Endothelial cell of umbilical vein (primary cell): ENCODE results near the gene SOD3. TPM values are rescaled to one million over a fixed set of nuclear protein-coding genes. Genes with fewer than 3 reads are reported as not detected.

Experiments
- BruUV-seq: library from RNA; stranded (reverse); fragments of 400-500 nt; replicated peaks from 2 replicates; lab custom pipeline; 2021; lab: Mats Ljungman, UMichigan
- CTCF ChIA-PET: fragments of 300-600, 350-600 bp; sonication (Branson Sonifier 250); formaldehyde crosslinking; loops from one replicate; lab custom pipeline; 2021; ENCODE audit warnings: antibody characterized with exemption, inconsistent platforms; lab: Charles Lee
- POLR2A ChIA-PET: fragments of 300-600, 350-600 bp; sonication (Branson Sonifier 250); formaldehyde crosslinking; loops from one replicate; lab custom pipeline; 2021; ENCODE audit warnings: antibody characterized with exemption, inconsistent platforms; lab: Charles Lee
- DNase-seq: peaks from one replicate; pipeline ENCODE4 v3.0.0-alpha.2; 2011; ENCODE audit warnings: low read depth, low spot score
- FAIRE-seq: peaks from 2 replicates; lab custom pipeline; 2011; peaks lifted over from hg19 to GRCh38; lab: Jason Lieb, UNC
- H2AFZ ChIP-seq: 2 replicates; pipeline ENCODE4 v1.6.0; 2012; ENCODE audit warnings: low read depth, low read length, control low read depth, inconsistent platforms
- H3K27ac ChIP-seq: 2 replicates; pipeline ENCODE4 v1.5.1; 2011; ENCODE audit warnings: low read depth, mild to moderate bottlenecking, control low read depth, low read length, moderate library complexity; ENCODE audit not compliant: insufficient read depth
- H3K27me3 ChIP-seq, 2 experiments: 2 replicates each; pipeline versions ENCODE4 v1.6.0 to v1.6.1; 2011; ENCODE audit warnings: low read length in 2 of 2, mixed read lengths in 1 of 2; ENCODE audit not compliant: control insufficient read depth in 2 of 2, insufficient read depth in 2 of 2
- H3K36me3 ChIP-seq, 2 experiments: 2 replicates in 1 of 2; 3 replicates in 1 of 2; pipeline ENCODE4 v1.5.1; 2011; ENCODE audit warnings: low read length in 2 of 2, mild to moderate bottlenecking in 1 of 2, moderate library complexity in 1 of 2; ENCODE audit not compliant: control insufficient read depth in 2 of 2, insufficient read depth in 2 of 2; ENCODE audit errors: extremely low read depth in 1 of 2
- H3K4me1 ChIP-seq: 3 replicates; pipeline ENCODE4 v1.5.1; 2011; ENCODE audit warnings: mild to moderate bottlenecking, low read length; ENCODE audit not compliant: control insufficient read depth, insufficient read depth; ENCODE audit errors: extremely low read depth
- H3K4me2 ChIP-seq: 2 replicates; pipeline ENCODE4 v1.6.1; 2011; ENCODE audit warnings: low read length, control low read depth, mixed read lengths; ENCODE audit not compliant: insufficient read depth
- H3K4me3 ChIP-seq, 3 experiments: fragments of 200-600 bp in 1 of 3; sonication (generic), shearing (Covaris generic) in 1 of 3; replicated peaks in 1 of 3; 2 replicates each; pipeline ENCODE4 v1.5.1; 2011 to 2016; ENCODE audit warnings: control low read depth in 3 of 3, low read length in 3 of 3, mild to moderate bottlenecking in 2 of 3, inconsistent platforms in 1 of 3, low read depth in 1 of 3, moderate library complexity in 1 of 3; ENCODE audit not compliant: insufficient read depth in 1 of 3
- H3K79me2 ChIP-seq: 2 replicates; pipeline ENCODE4 v1.6.0; 2012; ENCODE audit warnings: low read length, inconsistent platforms; ENCODE audit not compliant: control insufficient read depth, insufficient read depth
- H3K9ac ChIP-seq: replicated peaks from 2 replicates; pipeline ENCODE3; 2011; ENCODE audit warnings: low read length, control low read depth; ENCODE audit not compliant: insufficient read depth; ENCODE audit errors: extremely low read depth
- H3K9me1 ChIP-seq: replicated peaks from 3 replicates; pipeline ENCODE4 v1.6.0; 2011; ENCODE audit warnings: mild to moderate bottlenecking, low read length; ENCODE audit not compliant: control insufficient read depth, insufficient read depth; ENCODE audit errors: extremely low read depth
- H3K9me3 ChIP-seq: replicated peaks from 2 replicates; pipeline ENCODE4 v1.5.1; 2012; ENCODE audit warnings: low read length, inconsistent platforms; ENCODE audit not compliant: control insufficient read depth, insufficient read depth
- H4K20me1 ChIP-seq: replicated peaks from 2 replicates; pipeline ENCODE3; 2011; ENCODE audit warnings: mild to moderate bottlenecking, low read length; ENCODE audit not compliant: control insufficient read depth, insufficient read depth; ENCODE audit errors: extremely low read depth
- CTCF ChIP-seq, 2 donors: IDR thresholded peaks; 1 replicate in 1 of 2; 2 replicates in 1 of 2; pipeline ENCODE4 v1.5.1; 2011; ENCODE audit warnings: low read length in 2 of 2, mild to moderate bottlenecking in 2 of 2, moderate library complexity in 2 of 2, control low read depth in 1 of 2, inconsistent platforms in 1 of 2, low read depth in 1 of 2; ENCODE audit not compliant: insufficient read depth in 1 of 2; ENCODE audit errors: extremely low read depth in 1 of 2
- EZH2 ChIP-seq: IDR thresholded peaks from 2 replicates; pipeline ENCODE4 v1.6.1; 2012; ENCODE audit warnings: borderline replicate concordance, low read depth, mild to moderate bottlenecking, moderate library complexity, low read length, inconsistent platforms; ENCODE audit not compliant: severe bottlenecking
- FOS ChIP-seq: IDR thresholded peaks from 2 replicates; pipeline ENCODE4 v1.6.1; 2011; ENCODE audit warnings: mild to moderate bottlenecking, low read length, moderate library complexity, borderline replicate concordance; ENCODE audit not compliant: insufficient read depth
- GATA2 ChIP-seq: IDR thresholded peaks from 2 replicates; pipeline ENCODE4 v1.7.0; 2011; ENCODE audit warnings: low read depth, mild to moderate bottlenecking, moderate library complexity, mixed read lengths, low read length; ENCODE audit not compliant: insufficient read length, insufficient read depth
- JUN ChIP-seq: IDR thresholded peaks from 2 replicates; pipeline ENCODE4 v1.6.1; 2011; ENCODE audit warnings: borderline replicate concordance, low read depth; ENCODE audit not compliant: insufficient read length, insufficient read depth
- MAX ChIP-seq: IDR thresholded peaks from 2 replicates; pipeline ENCODE4 v1.6.1; 2011; ENCODE audit not compliant: insufficient read depth, insufficient read length
- MYC ChIP-seq: IDR thresholded peaks from one replicate; pipeline ENCODE4 v1.6.1; 2011; ENCODE audit warnings: mild to moderate bottlenecking, low read depth, low read length
- POLR2A ChIP-seq: IDR thresholded peaks from 2 replicates; pipeline ENCODE4 v1.6.1; 2012; ENCODE audit warnings: low read depth, mild to moderate bottlenecking, control low read depth, low read length
- POLR2AphosphoS5 ChIP-seq: IDR thresholded peaks from 2 replicates; pipeline ENCODE4 v1.6.1; 2012; ENCODE audit warnings: low read depth, mild to moderate bottlenecking, control low read depth, low read length, moderate library complexity; ENCODE audit not compliant: insufficient read depth
- dilution Hi-C: fragments of 300-500 bp; cut with MboI; formaldehyde crosslinking; loops from one replicate; pipeline ENCODE4 v1.15.0; 2019; ENCODE audit warnings: low sequenced_read_pairs; ENCODE audit not compliant: extremely low pct_ligation_motif_present
- intact Hi-C: fragments of 100-400 bp; cut with micrococcal nuclease; formaldehyde crosslinking; loops from one replicate; pipeline ENCODE4 v1.10.0; 2022
- polyA plus RNA-seq, 4 experiments: library from polyadenylated mRNA; depleted of rRNA in 3 of 4; stranded (reverse) in 3 of 4; unstranded in 1 of 4; fragments of >200 nt; gene quantifications; 2 replicates each; pipeline versions ENCODE4 v1.2.1 to v1.2.3, GENCODE V29; 2011 to 2012; ENCODE audit warnings: missing spikeins in 1 of 4
- total RNA-seq: library from RNA; stranded (reverse); gene quantifications from 2 replicates; pipeline ENCODE4 v1.2.3, GENCODE V29; 2021

The SOD3 gene
- total and polyA plus RNA-seq, 2 donors (not counting 3 experiments of a cell fraction or from before 2014, with no cell fraction given): not detected

GRCh38 chr4:24772952-24773351 is 22.4 kb upstream of the SOD3 start:
- no peaks in the 10 kb centered on the region for H3K9me1 ChIP-seq
- TF ChIP-seq POLR2A: no peak
- no peak for TF ChIP-seq MYC
- no peak for TF ChIP-seq MAX
- TF ChIP-seq JUN: no peak
- TF ChIP-seq FOS: no peak
- TF ChIP-seq POLR2AphosphoS5: no peak
- TF ChIP-seq CTCF (IDR thresholded peaks at IDR 0.05; ENCODE audit: extremely low read depth in 1 of 2, insufficient read depth in 1 of 2, low read depth in 1 of 2, low read length in 2 of 2): no peak
- TF ChIP-seq GATA2: no peak
- no peak for TF ChIP-seq EZH2
- no peaks in the 10 kb centered on the region for H3K9me3 ChIP-seq
- BruUV-seq: no TSS peak
- H3K9ac ChIP-seq: no peak overlapping the region
- H3K36me3 ChIP-seq: no peaks in the 10 kb centered on the region
- no peaks in the 10 kb centered on the region for H3K27me3 ChIP-seq
- H4K20me1 ChIP-seq: no peaks in the 10 kb centered on the region
- DNase-seq (no peak), FAIRE-seq (no peak)
- ChIA-PET POLR2A (no interaction called here), CTCF (no interaction called here)
- H3K4me1 ChIP-seq: no peaks in the 10 kb centered on the region
- H3K79me2 ChIP-seq: no peaks in the 10 kb centered on the region
- intact Hi-C loops: no loop called here
- H3K4me3 ChIP-seq: no peak overlapping the region
- no peak overlapping the region for H3K27ac ChIP-seq
- dilution Hi-C loops: no loop called here
- H3K4me2 ChIP-seq: no peak overlapping the region
- no peak overlapping the region for H2AFZ ChIP-seq
